CD4-positive, alpha-beta memory T cell (primary cell): ENCODE results near the gene FBXO7. TPM values are rescaled to one million over a fixed set of nuclear protein-coding genes. Genes with fewer than 3 reads are reported as not detected.

ENCODE experiments used
- CTCF ChIA-PET: fragments of 350-600 bp; sonication (Branson Sonifier 250); formaldehyde crosslinking; loops from one replicate; lab custom pipeline; 2021; ENCODE audit warnings: inconsistent platforms; ENCODE audit not compliant: partially characterized antibody; lab: Charles Lee
- POLR2A ChIA-PET: fragments of 350-600 bp; sonication (Branson Sonifier 250); formaldehyde crosslinking; loops from one replicate; lab custom pipeline; 2021; ENCODE audit not compliant: partially characterized antibody; lab: Charles Lee
- DNase-seq, 5 donors: peaks; one replicate each; pipeline versions ENCODE4 v3.0.0 to v3.0.0-alpha.2; 2020 to 2022; ENCODE audit warnings: mixed read lengths in 1 of 5
- H3K27ac ChIP-seq: one replicate; pipeline ENCODE4 v1.7.0; 2013; ENCODE audit warnings: low read depth, low read length
- H3K27me3 ChIP-seq: 2 replicates; pipeline ENCODE4 v1.7.0; 2013; ENCODE audit warnings: mild to moderate bottlenecking, low read length, moderate library complexity; ENCODE audit not compliant: insufficient read depth
- H3K36me3 ChIP-seq: 2 replicates; pipeline ENCODE4 v1.7.0; 2013; ENCODE audit warnings: mild to moderate bottlenecking, low read length, moderate library complexity; ENCODE audit not compliant: insufficient read depth
- H3K4me1 ChIP-seq: 2 replicates; pipeline ENCODE4 v1.7.0; 2013; ENCODE audit warnings: mild to moderate bottlenecking, low read length, moderate library complexity; ENCODE audit not compliant: insufficient read depth
- H3K4me3 ChIP-seq, 2 donors: one replicate each; pipeline ENCODE4 v1.7.0; 2013; ENCODE audit warnings: low read length in 2 of 2, mild to moderate bottlenecking in 1 of 2
- H3K9me3 ChIP-seq, 2 donors: one replicate each; pipeline ENCODE4 v1.7.0; 2013; ENCODE audit warnings: low read length in 2 of 2, control low read depth in 1 of 2; ENCODE audit not compliant: control insufficient read depth in 1 of 2
- H3K27ac Mint-ChIP-seq, 7 donors: one replicate each; pipeline ENCODE4 v1.8.0; 2020 to 2021; ENCODE audit warnings: mixed read lengths in 7 of 7, mild to moderate bottlenecking in 6 of 7, inconsistent platforms in 3 of 7, moderate library complexity in 3 of 7
- H3K27me3 Mint-ChIP-seq, 2 donors: one replicate each; pipeline ENCODE4 v1.8.0; 2020 to 2021; ENCODE audit warnings: mixed read lengths in 2 of 2
- H3K36me3 Mint-ChIP-seq, 2 donors: one replicate each; pipeline ENCODE4 v1.8.0; 2020 to 2021; ENCODE audit warnings: mixed read lengths in 2 of 2, inconsistent platforms in 1 of 2, mild to moderate bottlenecking in 1 of 2
- H3K4me1 Mint-ChIP-seq, 4 donors: one replicate each; pipeline ENCODE4 v1.8.0; 2020 to 2021; ENCODE audit warnings: mixed read lengths in 4 of 4, mild to moderate bottlenecking in 1 of 4
- H3K4me3 Mint-ChIP-seq, 8 donors: one replicate each; pipeline ENCODE4 v1.8.0; 2020 to 2021; ENCODE audit warnings: mixed read lengths in 8 of 8, mild to moderate bottlenecking in 7 of 8, moderate library complexity in 6 of 8, inconsistent platforms in 3 of 8
- H3K9me3 Mint-ChIP-seq, 8 donors: one replicate each; pipeline ENCODE4 v1.8.0; 2020 to 2021; ENCODE audit warnings: mixed read lengths in 8 of 8, mild to moderate bottlenecking in 5 of 8, inconsistent platforms in 3 of 8, moderate library complexity in 1 of 8
- intact Hi-C: fragments of 100-400 bp; cut with micrococcal nuclease; formaldehyde crosslinking; loops from one replicate; pipeline ENCODE4 v1.15.1; 2023
- polyA plus RNA-seq, 2 donors: library from polyadenylated mRNA; unstranded; fragments of 300-500 nt; fragmentation: Illumina TruSeq; gene quantifications; one replicate each; pipeline ENCODE4 v1.2.3, GENCODE V29; 2021
- total RNA-seq, 2 experiments: library from RNA; stranded (reverse); gene quantifications; one replicate each; pipeline ENCODE4 v1.2.3, GENCODE V29; 2021

Gene FBXO7
- total and polyA plus RNA-seq, 4 experiments from 2014 or later: 89.3 to 189 (median 120) TPM

DNA sequence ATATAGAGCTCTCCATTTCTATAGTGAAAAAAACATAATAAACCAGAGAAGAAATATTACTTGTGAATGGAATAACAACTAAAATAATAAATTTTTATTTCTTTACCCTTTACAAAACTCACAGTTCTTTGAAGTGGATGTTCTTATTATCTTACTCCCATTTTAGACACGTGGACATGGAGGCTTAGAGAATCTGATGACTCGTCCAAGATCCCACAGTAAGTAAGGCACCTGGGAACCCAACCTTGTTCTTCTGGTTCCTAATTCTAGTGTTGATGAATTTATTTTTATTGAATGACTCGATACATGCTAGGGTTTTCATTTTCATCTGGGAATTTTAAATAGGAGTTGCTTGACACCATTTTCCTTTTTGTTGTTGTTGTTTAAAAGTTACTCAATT, 12.2 kb upstream of the FBXO7 start:
- H3K27ac ChIP-seq: no peak overlapping the region
- no peak for DNase-seq
- ChIA-PET CTCF (no interaction called here), POLR2A (no interaction called here)
- Mint-ChIP-seq H3K27ac (no peak overlapping the region), H3K27me3 (peaks cover 32 to 61% of the 10 kb centered on the region in 2 donors), H3K36me3 (no peaks in the 10 kb centered on the region), H3K4me3 (no peak overlapping the region), H3K4me1 (no peaks in the 10 kb centered on the region), H3K9me3 (no peaks in the 10 kb centered on the region)
- peaks cover 9% of the 10 kb centered on the region for H3K27me3 ChIP-seq
- H3K4me1 ChIP-seq: no peaks in the 10 kb centered on the region
- H3K36me3 ChIP-seq: no peaks in the 10 kb centered on the region
- H3K4me3 ChIP-seq: no peak overlapping the region
- intact Hi-C loops: no loop called here
- no peaks in the 10 kb centered on the region for H3K9me3 ChIP-seq

DNA sequence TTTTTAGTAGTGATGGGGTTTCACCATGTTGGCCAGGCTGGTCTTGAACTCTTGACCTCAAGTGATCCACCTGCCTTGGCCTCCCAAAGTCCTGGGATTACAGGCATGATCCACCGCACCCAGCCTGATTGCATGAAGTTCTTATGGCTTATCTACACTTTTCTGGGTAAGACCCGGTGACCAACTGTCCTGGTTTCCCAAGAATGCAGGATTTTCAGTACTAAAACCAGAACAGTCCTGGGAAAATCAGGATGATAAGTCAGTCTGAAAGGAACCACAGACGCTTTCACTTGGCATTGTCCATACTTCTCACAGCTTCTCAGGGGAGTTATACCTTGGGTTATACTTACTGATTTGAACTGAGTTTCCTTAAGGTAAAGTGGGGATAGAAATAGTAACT, 8.9 kb upstream of the FBXO7 start:
- no peaks in the 10 kb centered on the region for H3K4me1 ChIP-seq
- ChIA-PET CTCF (no interaction called here), POLR2A (no interaction called here)
- H3K4me3 ChIP-seq: no peak overlapping the region
- H3K9me3 ChIP-seq: no peaks in the 10 kb centered on the region
- Mint-ChIP-seq H3K4me3 (no peak overlapping the region), H3K9me3 (no peaks in the 10 kb centered on the region), H3K27ac (no peak overlapping the region), H3K36me3 (no peaks in the 10 kb centered on the region), H3K27me3 (peaks cover 17 to 41% of the 10 kb centered on the region in 2 donors), H3K4me1 (no peaks in the 10 kb centered on the region)
- DNase-seq: no peak
- no peak overlapping the region for H3K27ac ChIP-seq
- H3K27me3 ChIP-seq: peaks cover 9% of the 10 kb centered on the region
- H3K36me3 ChIP-seq: no peaks in the 10 kb centered on the region
- intact Hi-C loops: no loop called here

DNA sequence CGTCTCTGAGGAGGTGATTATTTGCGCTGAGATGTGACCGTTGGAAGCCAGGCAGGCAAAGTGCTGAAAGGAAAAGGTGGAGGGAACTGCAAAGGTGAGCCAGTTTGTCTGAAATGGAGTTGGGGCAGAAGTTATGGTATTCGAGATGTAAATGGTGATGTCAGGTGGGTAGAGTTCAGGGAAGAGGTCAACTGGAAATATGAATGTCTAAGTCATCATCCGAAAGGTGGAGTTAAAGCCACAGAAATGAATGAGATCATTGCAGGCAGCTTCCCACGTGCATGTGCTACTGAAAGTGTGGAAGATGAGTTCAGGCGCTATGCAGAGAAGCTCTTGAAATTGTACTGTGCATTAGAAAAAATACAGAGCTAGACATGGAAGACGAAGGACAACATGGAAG, 8.1 kb upstream of the FBXO7 start:
- Histone ChIP-seq H3K36me3 (no peaks in the 10 kb centered on the region), H3K27me3 (peaks cover 9% of the 10 kb centered on the region), H3K9me3 (no peaks in the 10 kb centered on the region), H3K4me1 (no peaks in the 10 kb centered on the region), H3K27ac (no peak overlapping the region), H3K4me3 (no peak overlapping the region)
- DNase-seq: no peak
- CTCF ChIA-PET: no interaction called here
- Mint-ChIP-seq H3K9me3 (no peaks in the 10 kb centered on the region), H3K4me3 (no peak overlapping the region), H3K4me1 (no peaks in the 10 kb centered on the region), H3K27me3 (peaks cover 10 to 32% of the 10 kb centered on the region in 2 donors), H3K27ac (no peak overlapping the region), H3K36me3 (no peaks in the 10 kb centered on the region)
- intact Hi-C loops: no loop called here
- POLR2A ChIA-PET: no interaction called here

DNA sequence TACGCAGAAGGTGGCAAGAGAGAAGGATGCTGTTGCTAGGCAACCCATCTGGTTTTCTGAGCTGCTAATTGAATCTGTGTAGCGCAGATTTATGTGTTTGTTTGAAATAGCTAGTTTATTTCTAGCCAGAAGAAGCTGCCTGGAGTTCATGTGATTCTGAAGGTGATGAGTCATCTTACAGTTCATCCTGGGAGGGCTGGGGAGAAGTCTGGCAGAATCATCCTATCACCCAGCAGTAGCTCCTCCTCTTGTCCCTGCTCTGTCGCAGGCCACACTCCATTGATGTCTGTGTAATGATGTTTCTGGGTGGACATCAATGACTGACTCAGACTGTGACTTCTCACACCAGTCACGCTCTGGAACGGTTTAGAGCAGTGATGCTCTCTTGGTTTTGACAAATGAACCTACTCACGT, 4.8 kb upstream of the FBXO7 start:
- Mint-ChIP-seq H3K9me3 (no peaks in the 10 kb centered on the region), H3K27me3 (peaks cover 9 to 14% of the 10 kb centered on the region in 2 donors), H3K4me1 (peaks cover 8 to 16% (median 12%) of the 10 kb centered on the region in 4 donors), H3K4me3 (no peak overlapping the region), H3K27ac (no peak overlapping the region), H3K36me3 (no peaks in the 10 kb centered on the region)
- POLR2A ChIA-PET: no interaction called here
- no peaks in the 10 kb centered on the region for H3K9me3 ChIP-seq
- peaks cover 4% of the 10 kb centered on the region for H3K27me3 ChIP-seq
- intact Hi-C loops: loop anchor here (5.0 to 10.0 kb wide), 2 partner anchors 208 to 715 kb away; partner anchors contain the start of genes DEPDC5 and PRR14L
- no peak overlapping the region for H3K27ac ChIP-seq
- no peak for DNase-seq
- peaks cover 10% of the 10 kb centered on the region for H3K4me1 ChIP-seq
- H3K36me3 ChIP-seq: no peaks in the 10 kb centered on the region
- CTCF ChIA-PET: interaction anchor here (1.2 to 1.3 kb wide), 2 partner anchors 16 to 366 kb away, joined by 3 read pairs; no protein-coding TSS in a partner anchor
- H3K4me3 ChIP-seq: no peak overlapping the region

DNA sequence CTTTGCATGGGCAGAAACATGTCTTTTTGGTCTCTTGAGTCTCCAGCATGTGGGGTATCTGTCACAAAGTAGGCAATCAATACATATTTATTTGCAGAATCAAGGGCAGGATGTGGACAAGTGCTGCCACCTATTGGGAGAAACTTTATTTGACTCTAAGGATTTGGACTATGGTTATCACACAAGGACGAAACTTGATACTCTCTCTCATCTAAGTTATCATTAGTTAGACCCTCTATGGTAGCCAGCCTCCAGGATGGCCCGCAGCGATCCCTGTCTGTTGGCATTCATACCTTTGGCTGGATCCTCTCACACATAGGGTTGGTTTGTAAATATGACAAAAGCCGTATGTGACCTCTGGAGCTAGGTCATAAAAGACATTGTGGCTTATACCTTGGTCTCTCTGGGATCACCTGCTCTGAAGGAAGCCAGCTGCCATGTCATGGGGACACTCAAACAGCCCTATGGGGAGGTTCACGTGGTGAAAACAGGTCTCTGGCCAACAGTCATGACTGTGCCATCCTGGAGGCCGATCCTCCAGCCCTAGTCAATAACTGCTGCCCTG, 1.1 kb upstream of the FBXO7 start:
- peaks cover 32% of the 10 kb centered on the region for H3K4me1 ChIP-seq
- POLR2A ChIA-PET: interaction anchor here (1.0 to 5.8 kb wide), 5 partner anchors 9 to 1504 kb away, joined by 3 to 41 read pairs (median 8); partner anchors contain the start of genes MORC2, RTCB and TUG1
- Mint-ChIP-seq H3K36me3 (peaks cover 0 to 8% of the 10 kb centered on the region in 2 donors), H3K9me3 (no peaks in the 10 kb centered on the region), H3K27ac (peak overlapping the region; percentile 79 to 98 (median 95)), H3K4me3 (peak overlapping the region; percentile 93 to 97 (median 95)), H3K4me1 (peaks cover 12 to 36% (median 23%) of the 10 kb centered on the region in 4 donors), H3K27me3 (no peaks in the 10 kb centered on the region)
- DNase-seq: peak; percentile 60 to 70 (median 65)
- no peaks in the 10 kb centered on the region for H3K9me3 ChIP-seq
- H3K27ac ChIP-seq: peak overlapping the region; percentile 95
- no peaks in the 10 kb centered on the region for H3K36me3 ChIP-seq
- peak overlapping the region; percentile 72 to 74 for H3K4me3 ChIP-seq
- CTCF ChIA-PET: interaction anchor here (0.9 to 3.2 kb wide), 11 partner anchors 8 to 503 kb away, joined by 3 to 23 read pairs (median 4); partner anchors contain the start of gene RTCB
- intact Hi-C loops: loop anchor here (1.0 to 10.0 kb wide), 3 partner anchors 211 to 719 kb away; partner anchors contain the start of genes DEPDC5 and PRR14L
- H3K27me3 ChIP-seq: no peaks in the 10 kb centered on the region

DNA sequence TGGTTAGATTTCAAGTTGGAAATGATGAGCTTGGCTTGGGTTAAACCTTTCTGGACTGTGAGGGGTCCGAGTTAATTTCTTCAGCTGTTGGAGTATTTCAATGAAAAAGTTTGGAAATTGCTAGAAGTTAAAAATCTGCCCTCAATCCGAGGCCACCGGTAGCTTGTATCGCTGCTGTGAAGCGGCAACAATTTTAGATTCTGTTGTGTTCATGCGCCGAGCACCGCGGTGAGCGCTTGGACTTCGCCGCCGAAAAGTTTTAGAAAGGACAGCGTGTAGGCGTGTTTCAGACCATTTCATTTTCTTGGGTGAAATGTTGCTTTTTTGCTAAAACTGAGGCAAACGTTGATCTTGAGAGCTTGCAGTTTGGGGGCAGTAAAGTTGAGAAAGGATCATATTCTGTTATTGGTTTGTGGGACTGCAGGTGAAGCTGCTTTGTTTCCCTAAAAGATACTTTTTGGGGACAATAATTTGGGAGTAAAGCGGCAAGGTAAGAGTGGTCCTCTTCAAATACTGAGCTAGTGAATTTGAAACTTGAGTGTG, 928 bp downstream of the FBXO7 start:
- Mint-ChIP-seq H3K4me3 (peak overlapping the region; percentile 95 to 98 (median 97)), H3K4me1 (peaks cover 26 to 52% (median 37%) of the 10 kb centered on the region in 4 donors), H3K36me3 (peaks cover 12 to 22% of the 10 kb centered on the region in 2 donors), H3K27me3 (no peaks in the 10 kb centered on the region), H3K27ac (peak overlapping the region; percentile 89 to 97 (median 94)), H3K9me3 (no peaks in the 10 kb centered on the region)
- H3K36me3 ChIP-seq: no peaks in the 10 kb centered on the region
- H3K27ac ChIP-seq: peak overlapping the region; percentile 95
- POLR2A ChIA-PET: interaction anchor here (0.6 to 5.8 kb wide), 13 partner anchors 10 to 1506 kb away, joined by 3 to 41 read pairs (median 3); partner anchors contain the start of genes DEPDC5, MORC2, PISD and PRR14L
- H3K9me3 ChIP-seq: no peaks in the 10 kb centered on the region
- peaks cover 48% of the 10 kb centered on the region for H3K4me1 ChIP-seq
- DNase-seq: peak in 1 of 5 donors; percentile 3
- no peaks in the 10 kb centered on the region for H3K27me3 ChIP-seq
- H3K4me3 ChIP-seq: peak overlapping the region; percentile 72 to 91
- intact Hi-C loops: loop anchor here (1.0 to 10.0 kb wide), 6 partner anchors 63 to 1883 kb away; partner anchors contain the start of genes DEPDC5, PES1, PISD and PRR14L
- CTCF ChIA-PET: interaction anchor here (1.2 to 3.1 kb wide), 4 partner anchors 12 to 520 kb away, joined by 3 to 21 read pairs (median 7); partner anchors contain the start of gene RTCB
